Mesendoderm (in vitro differentiated cells): ENCODE results near the gene ZBTB33.
A peak's percentile ranks its signal among the peaks of the same experiment; 100 is the strongest.

Experiments used
- DNase-seq: peaks from one replicate; pipeline ENCODE4 v3.0.0; 2013
- H2AK5ac ChIP-seq: 2 replicates; pipeline ENCODE4 v1.6.1; 2013; ENCODE audit warnings: low read length, inconsistent platforms
- H2BK120ac ChIP-seq: 2 replicates; pipeline ENCODE4 v1.6.1; 2013; ENCODE audit warnings: low read depth, mild to moderate bottlenecking, low read length, moderate library complexity, mixed read lengths
- H2BK15ac ChIP-seq: replicated peaks from 2 replicates; pipeline ENCODE4 v1.6.1; 2013; ENCODE audit warnings: low read depth, mild to moderate bottlenecking, moderate library complexity
- H2BK5ac ChIP-seq: 2 replicates; pipeline ENCODE4 v1.6.1; 2013; ENCODE audit warnings: low read length, inconsistent platforms
- H3K18ac ChIP-seq: 2 replicates; pipeline ENCODE4 v1.6.1; 2013; ENCODE audit warnings: mild to moderate bottlenecking, low read length, mixed read lengths
- H3K23ac ChIP-seq: one replicate; pipeline ENCODE4 v1.6.1; 2013; ENCODE audit warnings: low read length
- H3K27ac ChIP-seq: 2 replicates; pipeline ENCODE4 v1.5.1; 2013; ENCODE audit warnings: low read depth, mild to moderate bottlenecking, inconsistent platforms, low read length, moderate library complexity
- H3K27me3 ChIP-seq: 2 replicates; pipeline ENCODE4 v1.6.1; 2013; ENCODE audit warnings: low read length, control low read depth, mild to moderate bottlenecking, inconsistent platforms; ENCODE audit not compliant: insufficient read depth, poor library complexity
- H3K36me3 ChIP-seq: 2 replicates; pipeline ENCODE4 v1.6.1; 2013; ENCODE audit warnings: low read length, inconsistent platforms; ENCODE audit not compliant: control insufficient read depth, insufficient read depth
- H3K4ac ChIP-seq: one replicate; pipeline ENCODE4 v1.6.1; 2013; ENCODE audit warnings: low read depth, mild to moderate bottlenecking, low read length, moderate library complexity
- H3K4me1 ChIP-seq: 2 replicates; pipeline ENCODE4 v1.6.1; 2013; ENCODE audit warnings: low read depth, low read length, inconsistent platforms; ENCODE audit not compliant: control insufficient read depth
- H3K4me2 ChIP-seq: 2 replicates; pipeline ENCODE4 v1.6.1; 2013; ENCODE audit warnings: low read length
- H3K4me3 ChIP-seq: 2 replicates; pipeline ENCODE4 v1.5.1; 2013; ENCODE audit warnings: mild to moderate bottlenecking, low read length
- H3K56ac ChIP-seq: one replicate; pipeline ENCODE4 v1.6.1; 2013; ENCODE audit warnings: low read length
- H3K79me1 ChIP-seq: 2 replicates; pipeline ENCODE4 v1.6.1; 2013; ENCODE audit warnings: low read length, inconsistent platforms
- H3K79me2 ChIP-seq: 2 replicates; pipeline ENCODE4 v1.6.1; 2013; ENCODE audit warnings: mild to moderate bottlenecking, low read length; ENCODE audit not compliant: control insufficient read depth, insufficient read depth
- H3K9ac ChIP-seq: 2 replicates; pipeline ENCODE4 v1.6.1; 2013; ENCODE audit warnings: low read length, inconsistent platforms
- H4K5ac ChIP-seq: one replicate; pipeline ENCODE4 v1.6.1; 2013; ENCODE audit warnings: low read length
- H4K8ac ChIP-seq: one replicate; pipeline ENCODE4 v1.6.1; 2013; ENCODE audit warnings: low read depth, mild to moderate bottlenecking, control low read depth, low read length, moderate library complexity
- WGBS: extraction: QIAGEN DNeasy Blood & Tissue Kit; methylation state at CpG from one replicate; pipeline ENCODE4 v1.1.7; 2013; ENCODE audit warnings: low lambda C conversion rate, missing lambda C conversion rate; ENCODE audit not compliant: insufficient coverage; ENCODE audit errors: extremely low coverage; 5-methylcytosine and 5-hydroxymethylcytosine counted together

Gene ZBTB33

GRCh38 chrX:120223374-120223773 lies 27.2 kb upstream of the ZBTB33 start:
- H3K27me3 ChIP-seq, result no peaks in the 10 kb centered on the region
- no peak for DNase-seq
- no peaks in the 10 kb centered on the region for H3K4me1 ChIP-seq
- no peaks in the 10 kb centered on the region for H3K79me1 ChIP-seq
- no CpG with 5 or more reads among the region's 8 CpGs for WGBS
- no peaks in the 10 kb centered on the region for H3K36me3 ChIP-seq
- H2AK5ac ChIP-seq, result no peak overlapping the region
- H4K8ac ChIP-seq, result no peak overlapping the region
- no peak overlapping the region for H3K4ac ChIP-seq
- H2BK5ac ChIP-seq, result no peak overlapping the region
- no peak overlapping the region for H2BK120ac ChIP-seq
- H2BK15ac ChIP-seq, result no peak overlapping the region
- H3K27ac ChIP-seq, result no peak overlapping the region
- no peaks in the 10 kb centered on the region for H3K79me2 ChIP-seq
- H3K18ac ChIP-seq, result no peak overlapping the region
- H3K9ac ChIP-seq, result no peak overlapping the region
- no peak overlapping the region for H3K4me2 ChIP-seq
- no peak overlapping the region for H3K23ac ChIP-seq
- no peak overlapping the region for H4K5ac ChIP-seq
- H3K4me3 ChIP-seq, result no peak overlapping the region
- H3K56ac ChIP-seq, result no peak overlapping the region

- H3K18ac ChIP-seq, result no peak overlapping the region
- no peak overlapping the region for H4K5ac ChIP-seq
- no peaks in the 10 kb centered on the region for H3K79me1 ChIP-seq
- H3K36me3 ChIP-seq, result no peaks in the 10 kb centered on the region
- H3K27me3 ChIP-seq, result no peaks in the 10 kb centered on the region
- no peaks in the 10 kb centered on the region for H3K79me2 ChIP-seq
- H3K56ac ChIP-seq, result peak overlapping the region; percentile 42
- no peak overlapping the region for H3K4me3 ChIP-seq
- no CpG with 5 or more reads among the region's 4 CpGs for WGBS
- H4K8ac ChIP-seq, result no peak overlapping the region
- DNase-seq, result no peak
- no peak overlapping the region for H2AK5ac ChIP-seq
- no peaks in the 10 kb centered on the region for H3K4me1 ChIP-seq
- H2BK120ac ChIP-seq, result no peak overlapping the region
- no peak overlapping the region for H3K9ac ChIP-seq
- H3K27ac ChIP-seq, result peak overlapping the region; percentile 57
- no peak overlapping the region for H2BK5ac ChIP-seq
- H2BK15ac ChIP-seq, result no peak overlapping the region
- H3K4ac ChIP-seq, result no peak overlapping the region
- H3K4me2 ChIP-seq, result no peak overlapping the region
- H3K23ac ChIP-seq, result no peak overlapping the region
These were observed 26.2 kb upstream of the ZBTB33 start for GRCh38 chrX:120224388-120224787.

DNA sequence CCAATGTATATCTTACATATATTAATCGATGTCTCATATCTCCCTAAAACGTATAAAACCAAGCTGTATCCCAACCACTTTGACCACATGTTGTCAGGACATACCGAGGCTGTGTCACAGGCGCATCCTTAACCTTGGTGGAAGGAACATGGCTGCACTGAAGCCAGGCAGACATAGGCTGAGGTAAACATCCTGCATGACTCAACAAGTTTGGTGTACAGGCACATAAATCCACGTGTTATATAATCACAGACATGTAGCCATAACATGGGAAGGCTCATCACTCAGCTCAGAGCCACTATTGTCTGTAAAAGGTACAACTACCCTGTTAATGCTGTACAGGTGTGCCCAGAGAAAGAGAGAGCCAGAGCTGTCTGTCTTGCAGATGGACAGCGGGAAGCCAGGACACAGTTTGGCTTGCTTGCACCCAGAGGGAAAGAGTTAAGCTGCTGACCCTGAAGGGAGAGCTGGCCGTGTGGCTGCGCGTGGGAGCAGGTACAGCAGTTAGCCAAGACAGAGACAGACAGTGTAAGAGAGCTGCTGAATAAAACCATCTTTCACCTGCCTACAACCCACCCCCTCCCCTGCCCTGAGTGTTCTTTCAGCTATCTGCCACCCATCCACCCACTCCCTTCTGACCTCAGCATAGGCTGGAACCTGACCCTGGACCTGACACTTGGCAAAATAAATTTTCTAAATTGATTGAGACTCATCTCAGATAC lies 22.3 kb upstream of the ZBTB33 start:
- H3K79me2 ChIP-seq, result no peaks in the 10 kb centered on the region
- no peak overlapping the region for H3K27ac ChIP-seq
- H3K79me1 ChIP-seq, result no peaks in the 10 kb centered on the region
- H3K27me3 ChIP-seq, result no peaks in the 10 kb centered on the region
- H3K23ac ChIP-seq, result no peak overlapping the region
- no peak overlapping the region for H4K8ac ChIP-seq
- no peak for DNase-seq
- H4K5ac ChIP-seq, result no peak overlapping the region
- H3K18ac ChIP-seq, result no peak overlapping the region
- no peak overlapping the region for H3K4me2 ChIP-seq
- no peaks in the 10 kb centered on the region for H3K4me1 ChIP-seq
- H3K9ac ChIP-seq, result no peak overlapping the region
- H3K4me3 ChIP-seq, result no peak overlapping the region
- H2BK5ac ChIP-seq, result peak overlapping the region; percentile 70
- H3K4ac ChIP-seq, result no peak overlapping the region
- H2BK120ac ChIP-seq, result no peak overlapping the region
- no peak overlapping the region for H2AK5ac ChIP-seq
- H2BK15ac ChIP-seq, result no peak overlapping the region
- no peaks in the 10 kb centered on the region for H3K36me3 ChIP-seq
- no CpG with 5 or more reads among the region's 9 CpGs for WGBS
- no peak overlapping the region for H3K56ac ChIP-seq

DNA sequence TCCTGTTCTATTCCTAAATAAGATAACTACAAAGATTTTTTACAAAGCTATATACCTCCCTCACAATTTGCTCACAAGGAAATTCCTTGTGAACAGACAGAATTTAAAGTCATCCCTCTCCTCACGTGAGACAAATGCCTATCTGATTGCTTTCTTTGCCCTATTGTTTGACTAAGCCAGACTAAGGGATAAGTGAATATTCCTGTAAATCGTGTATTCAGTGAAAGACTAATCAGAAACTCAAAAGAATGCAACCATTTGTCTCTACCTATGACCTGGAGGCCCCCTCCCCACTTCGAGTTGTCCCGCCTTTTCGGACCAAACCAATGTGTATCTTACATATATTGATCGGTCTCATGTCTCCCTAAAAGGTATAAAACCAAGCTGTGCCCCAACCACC lies 15.3 kb upstream of the ZBTB33 start:
- peak; percentile 82 for DNase-seq

DNA sequence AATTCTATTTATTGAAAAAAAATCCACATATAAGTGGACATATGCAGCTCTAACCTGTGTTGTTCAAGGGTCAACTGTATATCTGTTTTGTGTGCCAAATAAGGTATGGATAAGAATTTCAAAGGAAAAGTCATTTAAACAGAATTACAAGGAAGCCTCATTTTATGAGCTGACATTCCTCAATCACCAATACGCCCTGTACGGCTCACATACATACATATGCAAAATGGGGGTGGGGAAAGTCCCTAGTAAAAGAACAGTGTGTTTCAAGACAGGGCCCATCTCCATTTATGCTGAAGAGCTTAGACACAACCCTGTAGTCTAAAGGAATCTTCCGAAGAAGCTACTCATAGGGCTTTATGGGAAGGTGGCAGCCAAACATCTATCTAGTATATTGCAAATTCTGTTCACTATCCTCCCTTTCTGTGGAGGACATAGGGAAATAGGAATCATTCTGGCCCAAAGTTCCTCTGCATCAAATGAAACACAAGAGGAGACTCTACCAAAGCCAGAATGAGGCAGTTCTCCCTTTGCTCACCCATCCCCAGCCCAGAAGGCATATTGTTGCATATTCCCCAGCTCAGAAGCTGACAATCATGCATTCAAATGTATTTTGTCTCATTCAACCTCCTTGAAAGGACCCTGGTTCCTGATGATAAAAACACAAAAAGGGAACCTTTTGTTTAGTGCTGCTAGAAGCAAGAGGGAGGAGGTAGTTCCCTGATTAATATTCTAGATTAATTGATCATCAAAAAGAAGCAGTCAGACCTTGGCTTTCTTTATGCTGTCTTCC lies 13.7 kb upstream of the ZBTB33 start:
- H3K4me1 ChIP-seq, result no peaks in the 10 kb centered on the region
- H3K56ac ChIP-seq, result no peak overlapping the region
- no peak overlapping the region for H3K27ac ChIP-seq
- H3K4me3 ChIP-seq, result no peak overlapping the region
- no peak overlapping the region for H4K8ac ChIP-seq
- no peak overlapping the region for H2BK15ac ChIP-seq
- no peak overlapping the region for H3K4me2 ChIP-seq
- no peak overlapping the region for H2BK5ac ChIP-seq
- H3K79me2 ChIP-seq, result no peaks in the 10 kb centered on the region
- H3K79me1 ChIP-seq, result no peaks in the 10 kb centered on the region
- no peak overlapping the region for H3K18ac ChIP-seq
- no peaks in the 10 kb centered on the region for H3K27me3 ChIP-seq
- WGBS, result no CpG with 5 or more reads among the region's 3 CpGs
- no peak overlapping the region for H4K5ac ChIP-seq
- no peaks in the 10 kb centered on the region for H3K36me3 ChIP-seq
- H3K9ac ChIP-seq, result no peak overlapping the region
- H2AK5ac ChIP-seq, result no peak overlapping the region
- H2BK120ac ChIP-seq, result no peak overlapping the region
- no peak for DNase-seq
- no peak overlapping the region for H3K4ac ChIP-seq
- no peak overlapping the region for H3K23ac ChIP-seq

More for the DNA sequence above, 15.3 kb upstream of the ZBTB33 start:
- Histone ChIP-seq H3K4me2 (no peak overlapping the region), H3K4me1 (no peaks in the 10 kb centered on the region), H2AK5ac (no peak overlapping the region), H3K79me2 (no peaks in the 10 kb centered on the region), H2BK5ac (no peak overlapping the region), H3K23ac (no peak overlapping the region), H3K56ac (no peak overlapping the region), H3K9ac (no peak overlapping the region), H3K36me3 (no peaks in the 10 kb centered on the region), H2BK120ac (no peak overlapping the region), H3K4me3 (no peak overlapping the region), H3K27ac (no peak overlapping the region), H3K27me3 (no peaks in the 10 kb centered on the region), H3K4ac (no peak overlapping the region), H4K8ac (no peak overlapping the region), H4K5ac (no peak overlapping the region), H3K18ac (no peak overlapping the region), H2BK15ac (no peak overlapping the region), H3K79me1 (no peaks in the 10 kb centered on the region)
- WGBS, result no CpG with 5 or more reads among the region's 6 CpGs
